Medulla oblongata (tissue), 1 donor: ENCODE results near the gene CLBA1.

ENCODE experiments used
- DNase-seq: peaks from one replicate; pipeline ENCODE4 v3.0.0-alpha.2; 2015; ENCODE audit errors: extremely low spot score

Gene CLBA1

GRCh38 chr14:104968541-104969401 lies 16.8 kb upstream of the CLBA1 start:
- DNase-seq: no peak

DNA sequence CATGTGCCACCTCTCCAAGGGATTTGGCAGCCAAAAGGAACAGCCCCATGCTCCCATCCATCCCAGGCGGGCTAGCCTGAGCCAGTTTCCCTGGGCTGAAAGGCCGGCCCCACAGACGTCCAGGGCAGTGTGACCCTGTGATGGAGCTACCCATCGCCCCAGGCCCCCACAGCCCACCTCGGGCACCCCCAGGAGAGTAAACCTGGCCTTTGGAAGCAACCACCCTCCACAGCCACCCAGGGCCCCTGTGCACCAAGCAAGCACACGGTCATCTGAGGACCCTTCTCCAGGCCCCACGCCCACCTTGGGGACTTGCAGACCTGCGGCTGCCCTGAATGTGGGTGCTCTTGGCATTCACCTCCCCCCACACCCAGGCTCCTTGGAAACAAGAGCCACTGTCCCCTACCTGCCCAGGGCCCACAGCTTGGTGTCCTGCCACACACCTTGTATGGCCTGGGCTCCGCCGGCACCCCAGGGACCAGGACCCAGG lies 15.8 kb upstream of the CLBA1 start:
- DNase-seq: no peak

GRCh38 chr14:104970231-104971068 lies 15.1 kb upstream of the CLBA1 start:
- no peak for DNase-seq

GRCh38 chr14:104971447-104972240 lies 13.9 kb upstream of the CLBA1 start:
- DNase-seq: no peak

DNA sequence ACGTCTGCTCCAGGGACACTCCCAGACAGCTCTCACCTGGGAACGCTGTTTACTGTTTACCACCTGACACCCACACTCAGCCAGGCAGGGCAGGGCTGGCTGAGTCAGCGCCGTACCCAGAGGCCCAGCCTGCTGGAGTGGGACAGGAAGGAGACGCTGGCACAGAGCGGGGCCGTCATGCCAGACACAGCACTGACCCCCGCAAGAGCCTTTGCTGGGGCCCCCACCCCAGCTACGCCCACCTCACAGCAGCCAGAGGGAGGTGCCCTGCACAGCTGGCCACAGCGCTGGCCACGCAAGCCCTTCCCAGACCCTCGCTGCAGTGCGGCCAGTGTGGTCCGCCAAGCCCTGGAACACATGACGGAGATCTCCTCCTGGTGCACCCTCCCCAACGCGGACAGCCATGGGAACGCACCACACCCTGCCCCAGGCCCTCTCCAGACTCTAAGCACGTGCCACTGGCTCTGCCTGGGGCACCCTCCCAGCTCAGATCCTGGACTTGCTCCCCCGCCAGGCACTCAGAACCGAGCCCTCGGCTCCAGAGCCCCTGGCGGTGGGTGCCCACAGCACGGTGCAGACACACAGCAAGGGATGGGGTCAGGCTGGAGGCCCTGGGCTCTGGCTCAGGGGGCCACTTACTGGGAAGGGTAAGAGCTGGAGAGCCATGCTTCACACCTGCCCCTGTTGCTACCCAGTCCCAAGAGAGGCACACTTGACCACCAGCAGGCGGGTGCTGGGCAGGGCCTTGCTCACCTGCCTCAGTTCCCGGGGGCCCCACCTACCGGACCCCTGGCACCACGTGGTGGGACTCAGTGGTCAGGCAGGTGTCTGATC lies 13.1 kb upstream of the CLBA1 start:
- DNase-seq: no peak

GRCh38 chr14:104973135-104973384 lies 12.5 kb upstream of the CLBA1 start:
- peak; percentile 53 for DNase-seq

DNA sequence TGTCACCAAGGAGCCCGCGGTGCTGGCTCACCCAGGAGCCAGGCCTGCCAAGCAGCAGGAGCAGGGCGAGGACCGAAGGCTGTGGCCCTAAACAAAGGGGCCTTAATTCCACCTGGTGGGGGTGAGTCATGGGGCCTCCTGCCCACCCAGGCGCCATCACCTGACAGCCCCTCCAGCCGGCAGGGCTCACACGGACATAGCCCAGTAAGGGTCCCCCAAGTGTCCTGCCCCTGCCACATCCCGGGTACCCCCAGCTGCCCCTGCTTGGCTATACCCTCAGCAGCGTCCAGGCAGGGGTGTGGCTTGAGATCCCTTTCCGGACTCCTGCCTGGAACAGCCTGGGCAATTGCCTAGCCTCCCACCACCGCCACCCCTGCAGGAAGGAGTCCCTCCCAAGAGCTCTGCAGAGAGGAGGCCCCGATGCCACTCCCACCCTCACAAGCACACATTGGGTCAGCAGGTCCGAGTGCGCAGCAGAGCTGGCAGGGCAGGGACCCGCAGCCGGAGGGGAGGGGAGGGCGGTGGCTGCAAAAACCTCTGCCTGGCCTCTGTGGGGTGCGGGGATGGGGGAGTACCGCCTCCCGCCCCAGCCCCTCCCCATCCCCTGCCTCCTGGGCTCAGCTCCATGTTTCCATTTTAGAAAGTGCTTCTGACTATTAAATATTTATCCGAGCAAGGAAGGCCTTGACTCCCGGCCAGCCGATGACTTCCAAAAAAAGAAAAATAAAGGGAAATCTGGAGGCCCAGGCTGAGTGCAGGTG lies 12.0 kb upstream of the CLBA1 start:
- no peak for DNase-seq

- no peak for DNase-seq
These were observed 11.4 kb upstream of the CLBA1 start for GRCh38 chr14:104974146-104974541.

GRCh38 chr14:104974665-104975390 lies 10.8 kb upstream of the CLBA1 start:
- DNase-seq: no peak

DNA sequence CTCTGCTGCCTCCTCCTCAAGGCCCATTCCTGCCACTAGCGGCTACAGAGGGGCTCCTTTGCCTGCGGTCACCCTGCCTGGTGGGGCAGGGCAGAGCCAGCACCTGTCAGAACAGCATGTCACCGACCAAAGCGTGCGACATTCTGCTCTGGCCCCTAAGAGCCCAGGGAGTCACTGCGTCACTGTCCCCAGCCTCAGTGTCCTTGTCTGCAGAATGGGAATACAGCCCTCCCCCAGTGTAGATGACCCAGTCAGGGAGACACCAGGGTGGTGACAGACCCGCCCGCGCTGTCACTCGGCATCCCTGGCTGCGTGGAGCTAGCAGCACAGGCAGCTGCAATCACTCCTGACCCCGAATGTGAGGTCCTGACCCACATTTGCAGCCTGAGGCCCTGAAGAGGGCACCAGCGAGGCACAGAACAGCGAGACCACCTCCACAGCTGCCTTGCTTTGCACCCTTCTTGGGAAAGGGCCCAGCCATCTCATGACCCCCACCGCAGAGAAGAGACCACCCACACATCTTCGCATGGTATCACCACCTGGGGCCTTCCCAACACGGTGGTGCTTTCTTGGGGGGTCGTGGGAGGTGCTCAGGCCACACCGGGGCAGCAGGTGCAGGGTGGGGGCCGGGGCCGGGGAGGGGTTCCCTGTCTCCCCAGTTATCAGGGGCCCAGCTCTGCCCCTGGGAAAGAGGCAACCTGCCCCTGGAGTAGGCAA lies 9.9 kb upstream of the CLBA1 start:
- no peak for DNase-seq

- peak; percentile 69 for DNase-seq
These were observed 9.2 kb upstream of the CLBA1 start for GRCh38 chr14:104976198-104977007.

DNA sequence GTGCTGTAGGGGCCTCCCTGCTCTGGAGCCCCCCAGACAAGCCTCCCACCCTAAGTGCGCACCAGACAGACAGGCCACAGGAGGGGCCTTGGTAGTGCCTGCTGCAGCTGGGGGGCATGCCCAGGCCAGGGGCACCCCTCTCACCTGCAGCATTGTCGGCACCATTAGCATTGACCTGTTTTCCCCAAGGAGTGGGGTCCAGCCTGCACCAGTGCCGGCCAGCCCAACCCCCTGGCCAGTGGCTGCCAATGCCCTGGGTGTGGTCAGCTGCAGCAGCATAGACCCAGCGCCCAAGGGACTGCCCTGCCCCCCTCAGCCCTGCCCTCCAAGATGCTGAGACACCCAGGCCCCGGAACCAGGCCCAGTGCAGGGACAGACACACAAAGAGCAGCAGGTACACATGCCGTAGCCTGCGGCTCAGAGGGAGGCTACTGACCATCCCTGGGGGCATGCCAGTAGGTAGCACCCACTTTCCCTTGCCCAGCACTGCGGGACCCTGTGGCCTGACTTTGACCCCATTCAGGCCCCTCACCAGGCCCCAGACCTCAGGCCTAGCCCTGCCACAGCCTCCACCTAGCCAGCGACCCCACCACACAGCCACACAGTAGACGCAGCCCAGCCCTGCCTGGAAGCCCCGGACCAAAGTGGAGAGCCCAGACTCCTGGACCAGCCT lies 8.4 kb upstream of the CLBA1 start:
- DNase-seq: no peak

- DNase-seq: peak; percentile 37
These were observed 7.6 kb upstream of the CLBA1 start, which contains the start of gene AHNAK2 for GRCh38 chr14:104977681-104978653. Gene AHNAK2 (minus strand): TSS chr14:104978374. CDS start chr14:104978237, 137 bp downstream.

DNA sequence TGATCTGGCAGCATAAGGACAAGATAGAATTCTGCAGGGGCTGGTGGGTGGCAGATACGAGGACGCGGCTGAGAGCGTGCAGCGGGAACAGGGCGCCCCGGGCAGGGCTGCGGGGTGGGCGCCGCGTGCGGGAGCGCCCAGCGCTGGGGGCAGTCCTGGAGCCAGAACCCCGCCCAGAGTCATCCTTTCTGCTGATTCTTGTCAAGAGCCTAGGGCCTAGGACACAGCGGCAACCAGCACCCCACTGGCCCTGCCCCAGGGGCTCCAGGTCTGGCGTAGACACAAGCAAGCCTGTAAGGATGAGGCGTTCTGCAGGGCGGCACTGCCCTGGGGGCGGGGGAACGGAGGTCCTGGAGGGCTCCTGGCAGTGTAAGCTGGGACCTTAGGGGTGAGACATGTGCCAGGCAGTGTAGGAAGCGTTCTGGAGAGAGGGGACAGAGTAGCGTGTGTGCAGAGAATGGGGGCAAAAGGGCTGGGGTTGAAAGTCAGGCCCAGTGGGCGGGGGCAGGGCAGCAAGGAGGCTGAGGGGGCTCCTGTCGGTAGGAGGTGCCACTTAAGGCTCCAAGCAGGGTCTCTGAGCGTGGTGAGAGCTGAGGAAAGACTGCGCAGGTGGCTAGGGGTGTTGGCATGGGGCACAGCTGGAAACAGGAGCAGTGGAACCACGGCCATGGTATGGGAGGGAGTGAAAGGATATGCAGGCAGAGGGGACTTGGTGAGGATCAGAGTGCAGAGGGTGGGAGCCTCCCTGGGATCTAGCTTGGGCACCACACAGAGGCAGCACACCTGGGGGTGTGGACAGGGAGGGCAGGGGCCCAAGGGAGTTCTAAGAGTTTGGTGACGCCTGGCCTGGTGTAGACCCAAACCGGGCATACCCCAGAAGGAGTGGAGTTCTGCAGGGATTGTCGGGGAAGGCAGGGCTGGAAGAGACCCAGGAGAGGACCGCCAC lies 6.6 kb upstream of the CLBA1 start:
- DNase-seq: no peak
